Stimulated activated naive CD8-positive, alpha-beta T cell treated with anti-CD3 and anti-CD28 coated beads, Interleukin-15, Interleukin-2, amounts not matched to agents 100 ng/mL and 50 ng/mL, for 24 hours (primary cell): Measurements from ENCODE around the gene COPA.

Experiments
- H3K27ac Mint-ChIP-seq: one replicate; pipeline ENCODE4 v1.8.0; 2021; ENCODE audit warnings: mild to moderate bottlenecking, mixed read lengths
- H3K27me3 Mint-ChIP-seq: one replicate; pipeline ENCODE4 v1.8.0; 2021; ENCODE audit warnings: mixed read lengths
- H3K36me3 Mint-ChIP-seq: one replicate; pipeline ENCODE4 v1.8.0; 2021; ENCODE audit warnings: low read depth, mixed read lengths
- H3K4me1 Mint-ChIP-seq: one replicate; pipeline ENCODE4 v1.8.0; 2021; ENCODE audit warnings: low read depth, mixed read lengths
- H3K4me3 Mint-ChIP-seq: one replicate; pipeline ENCODE4 v1.8.0; 2021; ENCODE audit warnings: mild to moderate bottlenecking, mixed read lengths
- H3K9me3 Mint-ChIP-seq: one replicate; pipeline ENCODE4 v1.8.0; 2021; ENCODE audit warnings: mixed read lengths

The COPA gene

GRCh38 chr1:160367934-160368923, 25.2 kb upstream of the COPA start:
- no peaks in the 10 kb centered on the region for H3K4me1 Mint-ChIP-seq

GRCh38 chr1:160367516-160367900, 24.5 kb upstream of the COPA start:
- H3K27ac Mint-ChIP-seq = no peak overlapping the region
- no peaks in the 10 kb centered on the region for H3K4me1 Mint-ChIP-seq
- no peaks in the 10 kb centered on the region for H3K27me3 Mint-ChIP-seq
- no peaks in the 10 kb centered on the region for H3K36me3 Mint-ChIP-seq
- H3K9me3 Mint-ChIP-seq = no peaks in the 10 kb centered on the region
- H3K4me3 Mint-ChIP-seq = no peak overlapping the region

More at GRCh38 chr1:160367934-160368923, 25.2 kb upstream of the COPA start:
- Mint-ChIP-seq H3K36me3 (no peaks in the 10 kb centered on the region), H3K27ac (no peak overlapping the region), H3K4me3 (no peak overlapping the region), H3K9me3 (no peaks in the 10 kb centered on the region), H3K27me3 (no peaks in the 10 kb centered on the region)

GRCh38 chr1:160366731-160367515, 23.9 kb upstream of the COPA start, which contains the start of gene NHLH1:
NHLH1 (plus strand) TSS chr1:160367071; CDS start chr1:160370732, 3,661 bp downstream.
- Mint-ChIP-seq H3K4me3 (no peak within 1 kb of the TSS), H3K9me3 (no peaks in the 10 kb centered on the region), H3K36me3 (no peaks in the 10 kb centered on the region), H3K27ac (no peak within 1 kb of the TSS), H3K27me3 (no peaks in the 10 kb centered on the region), H3K4me1 (peaks cover 5% of the 10 kb centered on the region)

GRCh38 chr1:160365325-160365724, 22.3 kb upstream of the COPA start:
- Mint-ChIP-seq H3K36me3 (peaks cover 10% of the 10 kb centered on the region), H3K4me1 (peaks cover 5% of the 10 kb centered on the region), H3K27me3 (no peaks in the 10 kb centered on the region), H3K9me3 (no peaks in the 10 kb centered on the region), H3K27ac (no peak overlapping the region), H3K4me3 (no peak overlapping the region)

GRCh38 chr1:160363951-160364735, 21.1 kb upstream of the COPA start:
- Mint-ChIP-seq H3K4me3 (no peak overlapping the region), H3K9me3 (no peaks in the 10 kb centered on the region), H3K27ac (peak overlapping the region; percentile 28), H3K4me1 (peaks cover 5% of the 10 kb centered on the region), H3K36me3 (peaks cover 15% of the 10 kb centered on the region), H3K27me3 (no peaks in the 10 kb centered on the region)

GRCh38 chr1:160363010-160363409, 20.0 kb upstream of the COPA start:
- no peaks in the 10 kb centered on the region for H3K27me3 Mint-ChIP-seq
- H3K4me1 Mint-ChIP-seq = peaks cover 5% of the 10 kb centered on the region
- no peak overlapping the region for H3K4me3 Mint-ChIP-seq
- peaks cover 15% of the 10 kb centered on the region for H3K36me3 Mint-ChIP-seq
- H3K9me3 Mint-ChIP-seq = no peaks in the 10 kb centered on the region
- peak overlapping the region; percentile 89 for H3K27ac Mint-ChIP-seq

- Mint-ChIP-seq H3K36me3 (peaks cover 15% of the 10 kb centered on the region), H3K4me1 (peaks cover 5% of the 10 kb centered on the region), H3K9me3 (no peaks in the 10 kb centered on the region), H3K27ac (peak overlapping the region; percentile 89), H3K27me3 (no peaks in the 10 kb centered on the region), H3K4me3 (no peak overlapping the region)
Measured at GRCh38 chr1:160362168-160362957, 19.3 kb upstream of the COPA start.

- Mint-ChIP-seq H3K4me1 (peaks cover 5% of the 10 kb centered on the region), H3K27ac (no peak overlapping the region), H3K36me3 (peaks cover 20% of the 10 kb centered on the region), H3K4me3 (no peak overlapping the region), H3K9me3 (no peaks in the 10 kb centered on the region), H3K27me3 (no peaks in the 10 kb centered on the region)
Measured at GRCh38 chr1:160361814-160362167, 18.7 kb upstream of the COPA start.

- Mint-ChIP-seq H3K4me3 (no peak overlapping the region), H3K4me1 (peaks cover 5% of the 10 kb centered on the region), H3K36me3 (peaks cover 26% of the 10 kb centered on the region), H3K27me3 (no peaks in the 10 kb centered on the region), H3K9me3 (no peaks in the 10 kb centered on the region), H3K27ac (peak overlapping the region; percentile 61)
Measured at GRCh38 chr1:160361199-160361598, 18.1 kb upstream of the COPA start.

- no peaks in the 10 kb centered on the region for H3K27me3 Mint-ChIP-seq
- peaks cover 34% of the 10 kb centered on the region for H3K36me3 Mint-ChIP-seq
- no peak overlapping the region for H3K4me3 Mint-ChIP-seq
- H3K27ac Mint-ChIP-seq = no peak overlapping the region
- H3K9me3 Mint-ChIP-seq = no peaks in the 10 kb centered on the region
- peaks cover 5% of the 10 kb centered on the region for H3K4me1 Mint-ChIP-seq
Measured at GRCh38 chr1:160360227-160360695, 17.2 kb upstream of the COPA start.

- Mint-ChIP-seq H3K27me3 (no peaks in the 10 kb centered on the region), H3K27ac (no peak overlapping the region), H3K4me3 (no peak overlapping the region), H3K36me3 (peaks cover 38% of the 10 kb centered on the region), H3K9me3 (no peaks in the 10 kb centered on the region), H3K4me1 (peaks cover 5% of the 10 kb centered on the region)
Measured at GRCh38 chr1:160359559-160360226, 16.6 kb upstream of the COPA start.

GRCh38 chr1:160358073-160358472, 15.0 kb upstream of the COPA start:
- Mint-ChIP-seq H3K4me1 (peaks cover 5% of the 10 kb centered on the region), H3K4me3 (no peak overlapping the region), H3K36me3 (peaks cover 51% of the 10 kb centered on the region), H3K27ac (no peak overlapping the region), H3K27me3 (no peaks in the 10 kb centered on the region), H3K9me3 (no peaks in the 10 kb centered on the region)

GRCh38 chr1:160357286-160358002, 14.4 kb upstream of the COPA start:
- H3K27me3 Mint-ChIP-seq = no peaks in the 10 kb centered on the region
- no peak overlapping the region for H3K27ac Mint-ChIP-seq
- H3K4me1 Mint-ChIP-seq = peaks cover 5% of the 10 kb centered on the region
- peaks cover 56% of the 10 kb centered on the region for H3K36me3 Mint-ChIP-seq
- H3K4me3 Mint-ChIP-seq = no peak overlapping the region
- H3K9me3 Mint-ChIP-seq = no peaks in the 10 kb centered on the region
